B cell (primary cell): ENCODE data around the gene C12orf56.

Source experiments
- CTCF ChIP-seq: fragments of 200-600 bp; IDR thresholded peaks from one replicate; pipeline ENCODE4 v1.8.0; 2022; ENCODE audit warnings: antibody characterized with exemption, mild to moderate bottlenecking
- EZH2 ChIP-seq: IDR thresholded peaks from 2 replicates; pipeline ENCODE4 v1.6.1; 2012; ENCODE audit warnings: borderline replicate concordance, low read depth, mild to moderate bottlenecking, moderate library complexity, low read length; ENCODE audit not compliant: insufficient read depth, poor library complexity, severe bottlenecking

GRCh38 chr12:64252681-64253080 lies 137.9 kb downstream of the C12orf56 start:
- TF ChIP-seq EZH2 = no peak
- no peak for TF ChIP-seq CTCF
